Heart left ventricle (tissue), 13 donors: ENCODE data around the gene TBX4.

Source experiments
- CTCF ChIP-seq, 12 donors: fragments of 200-600 bp; sonication (generic) in 4 of 12; IDR thresholded peaks; one replicate each; pipeline versions ENCODE4 v1.5.0 to v1.8.0; 2018 to 2022; ENCODE audit warnings: antibody characterized with exemption in 12 of 12, mild to moderate bottlenecking in 5 of 12
- POLR2A ChIP-seq, 2 donors: fragments of 450-650 bp; IDR thresholded peaks; one replicate each; pipeline ENCODE4 v1.6.1; 2017; ENCODE audit warnings: antibody characterized with exemption in 2 of 2, mild to moderate bottlenecking in 2 of 2, moderate library complexity in 2 of 2
- donor health status: ischemic (EF 13 %, LVEDD 7.1; RV severe dilation, severe dysfunction).
- donor health status: DM: no; HTN: yes; CAD: no.
- donor health status: DM: no; HTN: no; CAD: no.
- donor health status: ischemic (EF 25% LVEDD 6.9; RV normal size, moderate dysfunction).
- donor health status: ischemic (EF 25% LVEDD 5.7; RV mildly dilated, moderate dysfunction).
- donor health status: ischemic (EF 35%, LVEDD 5.7; RV mildly dilated, moderate dysfunction).
- donor health status: nonischemic (EF 11% LVEDD 7.7; RV severe dilation, severe dysfunction).
- donor health status: DM: yes; HTN: yes; CAD: no.
- donor health status: PGD.
- donor health status: ischemic (EF 29% LVEDD 5.4; RV normal size, mild dysfunction).
- donor health status: nonischemic (EF 23%, LVEDD 6.1; RV moderate dilation, normal function).

- TF ChIP-seq POLR2A (IDR thresholded peaks at IDR 0.05): no peak
- TF ChIP-seq CTCF (IDR thresholded peaks at IDR 0.05): no peak
Observed at GRCh38 chr17:61425682-61426481, 26.3 kb upstream of the TBX4 start.
